LNCAP (cell line): Measurements from ENCODE around the gene SDC1.
A peak's percentile ranks its signal among the peaks of the same experiment; 100 is the strongest.

ENCODE experiments used
- CTCF ChIP-seq: fragments of 450-650 bp; IDR thresholded peaks from 2 replicates; pipeline ENCODE4 v1.5.1; 2017; ENCODE audit warnings: mild to moderate bottlenecking

SDC1 gene

GRCh38 chr2:20247084-20247483 lies 22.2 kb upstream of the SDC1 start:
- no peak for TF ChIP-seq CTCF

- no peak for TF ChIP-seq CTCF
These were observed 17.9 kb upstream of the SDC1 start for GRCh38 chr2:20242727-20243377.

- peak; percentile 51 for TF ChIP-seq CTCF
These were observed 17.2 kb upstream of the SDC1 start for GRCh38 chr2:20241973-20242726.

GRCh38 chr2:20236496-20236895 lies 11.6 kb upstream of the SDC1 start:
- no peak for TF ChIP-seq CTCF

GRCh38 chr2:20235655-20236305 lies 10.8 kb upstream of the SDC1 start:
- no peak for TF ChIP-seq CTCF

GRCh38 chr2:20232837-20233207 lies 7.9 kb upstream of the SDC1 start:
- TF ChIP-seq CTCF = no peak

- TF ChIP-seq CTCF = no peak
These were observed 6.7 kb upstream of the SDC1 start for GRCh38 chr2:20231598-20232026.
